NCI-H69 (cell line): ENCODE results near the gene CCDC178.
"Not testable (repeated sequence)": the region's sequence is repeated elsewhere in the genome, so short reads cannot be mapped to it uniquely, and the experiment has no call there.

Experiments
- DNase-seq: peaks from one replicate; lab custom pipeline; 2025; lab: John Stamatoyannopoulos, UW

CCDC178 gene

GRCh38 chr18:33210575-33211189 lies 229.8 kb downstream of the CCDC178 start:
- peak; percentile 93 for DNase-seq

DNA sequence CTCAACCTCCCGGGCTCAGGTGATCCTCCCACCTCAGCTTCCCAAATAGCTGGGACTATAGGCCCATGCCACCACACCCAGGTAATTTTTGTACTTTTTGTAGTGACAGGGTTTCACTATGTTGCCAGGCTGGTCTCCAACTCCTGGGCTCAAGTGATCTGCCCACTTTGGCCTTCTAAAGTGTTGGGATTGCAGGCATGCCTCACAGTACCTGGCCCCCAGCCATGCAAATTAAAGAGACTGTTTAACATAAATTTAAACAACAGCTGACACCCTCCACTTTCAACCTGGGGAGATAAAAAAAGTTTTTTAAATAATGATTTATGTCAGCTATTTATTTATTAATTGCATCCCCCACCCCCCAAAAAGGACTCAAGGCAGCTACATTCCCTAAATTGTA lies 234.7 kb downstream of the CCDC178 start:
- peak; percentile 69 for DNase-seq

DNA sequence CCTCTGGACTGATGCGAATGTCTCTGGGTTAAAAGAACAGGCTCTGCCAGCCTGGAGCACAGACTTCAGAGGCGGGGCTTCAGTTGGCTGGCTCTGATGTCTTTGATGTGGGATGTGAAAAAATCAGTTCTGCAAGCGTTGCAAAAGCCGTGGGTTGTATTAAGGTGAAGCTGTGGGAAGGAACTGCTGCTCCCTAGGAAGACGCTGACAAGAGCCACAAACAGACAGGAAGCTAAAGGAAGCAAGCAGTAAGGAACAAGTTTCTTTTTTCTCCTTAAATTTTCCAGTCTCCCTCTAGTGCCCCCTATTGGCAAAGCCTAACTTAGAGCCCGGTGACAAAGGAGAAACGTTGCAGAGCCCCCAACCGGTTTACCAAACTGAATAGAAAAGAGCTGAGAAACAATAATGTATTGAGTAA lies 239.0 kb downstream of the CCDC178 start:
- DNase-seq = peak; percentile 89

GRCh38 chr18:33195795-33196194 lies 244.7 kb downstream of the CCDC178 start:
- DNase-seq = peak; percentile 64

DNA sequence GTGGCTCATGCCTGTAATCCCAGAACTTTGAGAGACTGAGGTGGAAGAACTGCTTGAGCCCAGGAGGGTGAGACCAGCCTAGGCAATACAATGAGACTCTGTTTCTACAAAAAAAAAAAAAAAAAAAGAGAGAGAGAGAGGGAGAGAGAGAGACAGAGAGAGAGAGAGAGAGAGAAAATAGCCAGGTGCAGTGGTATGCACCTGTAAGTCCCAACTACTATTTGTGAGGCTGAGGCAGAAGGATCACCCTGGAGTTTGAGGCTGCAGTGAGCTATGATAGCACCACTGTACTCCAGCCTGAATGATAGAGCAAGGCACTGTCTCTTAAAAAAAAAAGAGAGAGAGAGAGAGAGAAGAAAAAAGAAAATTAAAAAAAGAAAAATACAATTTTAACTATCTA lies 245.7 kb downstream of the CCDC178 start:
- DNase-seq = no peak

GRCh38 chr18:33184958-33185357 lies 255.6 kb downstream of the CCDC178 start:
- peak; percentile 48 for DNase-seq

GRCh38 chr18:33184175-33184574 lies 256.3 kb downstream of the CCDC178 start:
- no peak for DNase-seq

GRCh38 chr18:33183136-33183535 lies 257.4 kb downstream of the CCDC178 start:
- DNase-seq = peak; percentile 25

- peak; percentile 48 for DNase-seq
Measured at GRCh38 chr18:33181016-33181415, 259.5 kb downstream of the CCDC178 start.

- DNase-seq = no peak
Measured at GRCh38 chr18:33169218-33169617, 271.3 kb downstream of the CCDC178 start.

GRCh38 chr18:33164121-33164520 lies 276.4 kb downstream of the CCDC178 start:
- DNase-seq = not testable (repeated sequence)

DNA sequence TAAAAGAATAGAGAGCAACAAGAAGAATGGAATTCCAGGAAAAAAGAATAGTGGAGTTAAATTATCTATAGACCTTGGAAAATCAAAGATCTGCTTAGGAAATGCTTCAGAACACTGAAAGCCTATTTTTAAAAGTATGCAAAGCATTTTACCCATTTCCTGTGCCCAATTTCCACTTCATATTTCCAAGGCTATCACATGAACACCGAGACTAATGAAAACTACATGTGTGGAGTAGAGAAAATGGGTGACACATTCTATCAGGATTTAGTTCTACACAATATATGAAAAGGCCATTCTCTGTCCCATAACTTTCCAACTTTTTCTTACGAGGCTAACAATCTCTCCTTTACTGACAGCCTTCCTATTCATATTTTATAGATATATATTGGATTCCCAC lies 279.4 kb downstream of the CCDC178 start:
- DNase-seq = no peak

DNA sequence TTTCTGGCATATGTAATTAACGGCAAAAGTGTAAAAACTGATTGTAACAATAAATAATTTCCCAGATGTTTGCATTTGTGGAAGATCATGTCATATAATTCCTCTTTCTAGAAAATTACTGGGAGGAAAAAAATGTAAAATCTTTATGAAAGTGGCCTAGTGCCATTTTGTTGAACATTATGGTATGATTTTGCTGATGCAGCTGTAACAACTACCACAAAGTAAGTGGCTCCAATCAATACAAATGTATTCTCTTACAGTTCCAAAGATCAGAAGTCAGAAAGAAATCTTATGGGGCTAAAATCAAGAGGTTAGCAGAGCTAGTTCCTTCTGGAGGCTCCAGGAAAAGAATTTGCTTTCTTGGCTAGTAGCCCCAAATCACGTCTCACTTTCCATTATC lies 281.4 kb downstream of the CCDC178 start:
- DNase-seq = no peak

GRCh38 chr18:33157893-33158292 lies 282.6 kb downstream of the CCDC178 start:
- DNase-seq = no peak

- peak; percentile 47 for DNase-seq
Measured at GRCh38 chr18:33156906-33157470, 283.5 kb downstream of the CCDC178 start.

GRCh38 chr18:33154049-33154448 lies 286.5 kb downstream of the CCDC178 start:
- DNase-seq = no peak

DNA sequence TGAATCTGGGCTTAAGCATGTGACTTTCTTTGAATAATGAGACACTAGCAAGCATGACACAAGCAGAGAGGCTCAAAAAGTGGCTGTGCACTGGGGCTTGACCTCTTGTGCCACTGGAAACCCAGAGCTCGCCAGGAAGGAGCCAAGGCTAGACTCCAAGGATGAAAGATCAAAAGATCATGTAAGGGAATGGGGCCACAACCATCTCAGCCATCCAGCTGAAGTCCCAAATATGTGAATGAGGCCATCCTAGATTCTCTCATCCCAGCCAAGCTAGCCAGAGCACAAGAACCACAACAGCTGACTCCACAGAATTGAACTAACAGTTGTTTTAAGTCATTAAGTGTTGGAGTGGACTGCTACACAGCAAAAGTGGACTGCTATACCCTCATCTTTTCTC lies 288.1 kb downstream of the CCDC178 start:
- no peak for DNase-seq

- not testable (repeated sequence) for DNase-seq
Measured at GRCh38 chr18:33147811-33148210, 292.7 kb downstream of the CCDC178 start.

- no peak for DNase-seq
Measured at GRCh38 chr18:33146014-33146413, 294.5 kb downstream of the CCDC178 start.

GRCh38 chr18:33135951-33136660 lies 304.4 kb downstream of the CCDC178 start:
- DNase-seq = peak; percentile 89

DNA sequence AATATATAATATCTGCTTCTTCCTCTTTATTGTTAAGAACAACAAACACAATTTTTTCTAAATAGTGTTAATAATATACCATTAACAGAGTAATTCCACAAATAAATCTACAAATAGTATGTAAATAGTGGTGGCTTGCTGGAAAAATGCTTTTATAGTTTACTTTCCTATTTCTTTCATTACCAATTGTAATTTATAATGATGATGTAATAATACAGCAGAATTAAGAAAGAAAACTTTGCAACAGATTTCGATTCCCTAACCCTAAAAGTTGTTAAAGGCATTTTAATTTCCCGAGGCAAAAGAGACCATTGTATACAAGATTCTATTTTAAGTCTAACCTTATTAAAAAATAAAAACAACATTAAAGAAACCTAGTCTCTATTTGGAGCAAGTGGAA lies 307.9 kb downstream of the CCDC178 start:
- no peak for DNase-seq

DNA sequence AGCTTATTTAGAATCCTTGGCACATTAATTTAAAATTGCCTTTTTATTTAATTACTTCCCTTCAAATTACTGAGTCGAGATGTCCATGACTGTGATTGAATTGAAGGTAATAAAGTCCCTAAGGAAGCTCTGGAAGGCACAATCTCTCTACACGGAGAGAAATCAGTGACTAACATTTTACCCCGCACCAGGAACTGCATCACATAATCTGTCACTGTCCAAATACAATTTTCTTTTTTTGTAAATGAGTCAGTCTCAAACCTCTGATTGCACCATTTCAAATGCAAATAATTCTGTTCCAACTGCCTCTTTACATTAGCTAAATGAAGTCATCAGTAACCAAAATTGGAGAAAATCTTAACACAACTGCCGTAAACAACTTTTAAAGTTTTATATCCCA lies 311.9 kb downstream of the CCDC178 start:
- DNase-seq = peak; percentile 91

DNA sequence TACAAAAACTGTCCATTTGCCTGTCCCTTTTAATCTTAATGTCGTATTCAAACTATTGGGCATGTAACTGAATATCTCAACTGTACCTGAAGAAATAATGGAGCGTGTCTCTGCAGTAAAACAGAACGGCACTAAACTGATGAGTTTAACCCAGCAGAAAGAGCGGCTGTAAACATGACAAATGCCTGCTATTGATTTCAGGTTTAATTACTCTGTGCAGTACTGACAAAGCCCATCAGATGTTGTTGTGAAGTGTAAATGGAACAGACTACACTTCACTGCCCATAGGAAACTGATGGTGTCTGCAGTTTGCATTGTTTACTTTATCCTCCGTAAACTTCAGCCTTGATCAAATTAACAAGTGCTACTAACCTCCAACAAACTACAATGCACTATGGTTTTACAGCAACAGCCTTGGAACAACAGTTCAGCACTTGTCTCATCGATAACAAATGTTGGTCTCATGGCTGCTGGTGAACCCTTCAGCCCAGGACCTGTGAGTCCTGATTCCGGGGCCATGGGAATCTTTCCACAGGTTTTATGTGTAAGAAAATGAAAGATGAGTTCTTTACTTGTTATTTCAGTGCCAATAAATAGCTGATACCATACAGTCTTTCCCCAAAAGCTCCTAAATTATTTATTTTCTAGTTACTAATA lies 316.5 kb downstream of the CCDC178 start:
- peak; percentile 97 for DNase-seq
